Ishikawa (cell line): ENCODE measurements around the gene RASSF6.

ENCODE experiments used
- EP300 ChIP-seq: IDR thresholded peaks from 2 replicates; pipeline ENCODE4 v1.6.1; 2012; ENCODE audit warnings: borderline replicate concordance
- REST ChIP-seq: IDR thresholded peaks from 2 replicates; pipeline ENCODE4 v1.6.1; 2012; ENCODE audit warnings: low read depth, mild to moderate bottlenecking

GRCh38 chr4:73619346-73619745, 890 bp downstream of the RASSF6 start:
- no peak for TF ChIP-seq EP300
- TF ChIP-seq REST = no peak
